Measurements from ENCODE around the gene SPRR2E.
"Not testable (repeated sequence)": the region's sequence is repeated elsewhere in the genome, so short reads cannot be mapped to it uniquely, and the experiment has no call there.

GRCh38 chr1:153112454-153112853, 18.1 kb upstream of the SPRR2E start:
- not testable (repeated sequence) for TF ChIP-seq CTCF, POLR2A, POLR2AphosphoS5 (IDR thresholded peaks at IDR 0.05)
